GM12873 (cell line): Measurements from ENCODE around the gene SCN4A.

ENCODE experiments used
- TF ChIP-seq, protein P1 (sequence below): IDR thresholded peaks from 2 replicates; pipeline ENCODE4 v1.5.1; 2012; ENCODE audit warnings: low read depth, mild to moderate bottlenecking, moderate library complexity, low read length, control low read depth; ENCODE audit not compliant: insufficient read depth; ENCODE audit errors: missing control alignments

The SCN4A gene

DNA sequence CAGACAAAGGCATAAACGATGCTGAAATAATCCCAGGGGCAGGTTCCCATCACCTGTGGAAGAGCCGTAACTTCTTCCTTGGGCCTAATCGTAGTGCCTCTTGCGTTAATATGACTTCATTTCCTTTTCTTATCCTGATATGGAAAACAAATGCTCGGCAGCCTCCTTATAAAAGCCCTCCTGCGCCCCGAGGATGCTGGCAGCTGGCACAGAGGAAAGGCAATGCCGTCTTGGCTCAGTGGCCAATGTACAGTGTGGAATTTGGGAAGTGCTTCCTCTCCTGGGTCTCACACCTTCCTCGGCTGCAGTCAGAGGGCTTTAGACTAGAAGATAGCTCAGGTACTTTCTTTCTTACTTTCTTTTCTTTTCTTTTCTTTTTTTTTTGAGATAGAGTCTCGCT, 3.4 kb downstream of the SCN4A start:
- TF ChIP-seq, protein P1, sequence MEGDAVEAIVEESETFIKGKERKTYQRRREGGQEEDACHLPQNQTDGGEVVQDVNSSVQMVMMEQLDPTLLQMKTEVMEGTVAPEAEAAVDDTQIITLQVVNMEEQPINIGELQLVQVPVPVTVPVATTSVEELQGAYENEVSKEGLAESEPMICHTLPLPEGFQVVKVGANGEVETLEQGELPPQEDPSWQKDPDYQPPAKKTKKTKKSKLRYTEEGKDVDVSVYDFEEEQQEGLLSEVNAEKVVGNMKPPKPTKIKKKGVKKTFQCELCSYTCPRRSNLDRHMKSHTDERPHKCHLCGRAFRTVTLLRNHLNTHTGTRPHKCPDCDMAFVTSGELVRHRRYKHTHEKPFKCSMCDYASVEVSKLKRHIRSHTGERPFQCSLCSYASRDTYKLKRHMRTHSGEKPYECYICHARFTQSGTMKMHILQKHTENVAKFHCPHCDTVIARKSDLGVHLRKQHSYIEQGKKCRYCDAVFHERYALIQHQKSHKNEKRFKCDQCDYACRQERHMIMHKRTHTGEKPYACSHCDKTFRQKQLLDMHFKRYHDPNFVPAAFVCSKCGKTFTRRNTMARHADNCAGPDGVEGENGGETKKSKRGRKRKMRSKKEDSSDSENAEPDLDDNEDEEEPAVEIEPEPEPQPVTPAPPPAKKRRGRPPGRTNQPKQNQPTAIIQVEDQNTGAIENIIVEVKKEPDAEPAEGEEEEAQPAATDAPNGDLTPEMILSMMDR = no peak

DNA sequence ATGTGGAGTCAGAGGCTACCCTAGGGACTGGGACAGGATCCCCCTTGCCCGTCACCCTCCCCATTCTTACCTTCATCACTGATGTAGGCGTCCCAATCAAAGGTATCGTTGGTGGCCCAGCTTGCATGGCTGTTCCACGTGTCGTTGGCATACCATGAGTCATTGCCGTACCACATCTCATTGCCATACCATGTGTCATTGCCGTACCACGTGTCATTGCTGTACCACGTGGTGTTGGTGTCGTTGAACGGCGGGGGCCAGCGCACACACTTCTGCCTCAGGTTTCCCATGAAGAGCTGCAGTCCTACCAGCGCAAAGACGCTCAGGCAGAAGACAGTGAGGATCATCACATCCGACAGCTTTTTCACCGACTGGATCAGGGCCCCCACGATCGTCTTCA, 4.8 kb downstream of the SCN4A start:
- TF ChIP-seq, protein P1 = no peak

DNA sequence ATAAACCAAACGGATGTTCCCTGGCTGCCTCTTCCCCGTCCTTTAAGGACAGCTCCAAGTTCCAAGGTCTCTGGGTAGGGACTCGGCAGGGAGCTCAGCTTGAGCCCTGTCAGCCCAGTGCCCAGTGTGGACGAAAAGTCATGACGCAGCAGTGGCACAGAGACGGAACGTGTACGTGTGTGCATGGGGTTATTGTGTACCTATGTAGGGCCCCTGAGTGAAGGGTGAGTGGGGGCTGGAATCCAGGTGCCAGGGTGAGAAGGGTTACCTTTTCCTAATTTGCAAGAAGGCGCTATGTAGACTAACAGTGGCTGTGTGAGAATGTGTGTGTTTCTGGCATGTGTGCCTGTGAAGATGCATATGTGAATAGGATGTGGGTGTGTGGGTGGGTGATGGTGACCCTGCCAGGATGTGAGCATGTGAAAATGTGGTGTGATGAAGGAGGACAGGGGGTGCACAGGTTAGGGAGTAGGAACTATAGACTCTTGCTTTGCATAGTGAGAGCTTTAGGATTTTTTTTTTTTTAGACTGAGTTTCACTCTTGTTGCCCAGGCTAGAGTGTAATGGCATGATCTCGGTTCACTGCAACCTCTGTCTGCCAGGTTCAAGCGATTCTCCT, 6.0 kb downstream of the SCN4A start:
- TF ChIP-seq, protein P1 = no peak

DNA sequence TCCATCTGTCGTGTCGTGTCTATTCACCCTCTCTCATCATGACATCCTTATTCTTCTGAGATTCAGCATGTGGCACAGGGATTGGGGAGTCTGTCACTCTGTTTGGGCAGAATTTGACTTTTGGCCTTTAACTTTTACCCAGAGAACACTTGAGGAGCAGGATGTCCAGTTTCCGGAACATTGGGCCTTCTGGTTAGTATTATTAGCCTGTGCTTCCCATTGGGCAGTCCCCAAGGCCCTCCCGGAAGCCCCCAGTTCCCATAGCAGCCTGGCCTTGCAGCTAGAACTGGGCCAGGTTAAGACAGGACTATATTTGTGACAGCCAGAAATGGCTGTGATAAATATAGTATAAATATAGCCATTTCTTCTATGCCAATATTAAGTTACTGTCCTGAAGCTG, 9.6 kb downstream of the SCN4A start:
- TF ChIP-seq, protein P1 = no peak

DNA sequence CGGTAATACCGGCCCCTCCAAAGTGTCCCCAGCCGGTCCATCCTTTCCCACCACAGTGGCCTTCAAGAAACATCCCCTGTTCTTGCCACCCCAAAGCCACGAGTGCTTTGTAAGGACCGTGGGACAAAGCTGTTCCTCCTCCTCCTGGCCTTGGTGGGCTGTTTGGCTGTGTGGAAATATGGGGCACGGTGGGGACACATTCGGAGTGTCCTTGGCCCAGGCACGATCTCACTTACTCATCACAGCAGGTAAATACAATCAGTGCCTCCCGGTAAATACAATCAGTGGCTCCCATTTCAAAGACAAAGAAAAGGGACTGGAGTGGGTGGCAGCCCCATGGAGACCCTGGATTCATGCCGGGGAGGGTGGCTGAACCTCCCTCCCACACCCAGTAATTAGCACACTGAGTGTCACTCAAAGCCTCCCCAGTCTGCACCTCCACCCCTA, 10.4 kb downstream of the SCN4A start:
- TF ChIP-seq, protein P1 = no peak

DNA sequence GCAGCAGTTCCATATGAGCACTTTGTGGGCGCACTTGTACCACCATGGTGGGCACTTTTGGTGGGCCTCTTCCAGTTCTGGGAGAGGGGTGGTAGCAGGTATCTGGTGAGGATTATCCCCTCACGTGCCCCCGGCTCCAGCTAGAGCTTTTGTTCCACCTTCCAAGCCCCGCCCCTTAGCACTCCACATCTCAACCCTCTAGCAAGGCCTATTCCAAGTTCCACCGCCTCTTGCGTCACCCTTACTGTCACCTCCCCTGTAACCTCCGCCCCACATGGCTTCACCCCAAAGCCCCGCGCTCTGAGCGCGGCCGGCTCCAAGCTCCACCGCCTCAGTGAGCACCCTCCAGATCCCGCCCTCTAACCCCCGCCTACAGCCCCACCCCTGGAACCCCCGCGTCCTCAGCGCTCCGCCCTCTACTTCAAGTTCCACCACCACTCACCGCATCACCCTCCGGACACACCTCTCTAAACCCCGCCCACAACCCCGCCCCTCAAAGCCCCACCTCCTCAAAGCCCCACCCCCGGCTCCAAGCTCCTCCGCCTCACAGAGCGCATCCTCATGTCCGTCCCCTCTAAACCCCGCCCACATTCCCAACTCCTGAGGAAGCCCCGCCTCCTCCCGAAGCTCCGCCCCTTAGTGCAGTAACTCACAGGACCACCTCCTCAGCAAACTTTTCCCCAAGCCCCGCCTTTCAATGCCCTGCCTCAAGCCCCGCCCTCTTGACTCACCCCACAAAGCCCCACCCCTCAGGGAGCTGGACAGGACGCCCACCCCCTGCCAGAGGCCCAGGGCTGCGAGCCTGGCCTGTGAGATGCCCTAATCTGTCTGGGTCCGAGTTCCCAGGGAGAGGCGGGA, 11.1 kb downstream of the SCN4A start:
- TF ChIP-seq, protein P1 = no peak

DNA sequence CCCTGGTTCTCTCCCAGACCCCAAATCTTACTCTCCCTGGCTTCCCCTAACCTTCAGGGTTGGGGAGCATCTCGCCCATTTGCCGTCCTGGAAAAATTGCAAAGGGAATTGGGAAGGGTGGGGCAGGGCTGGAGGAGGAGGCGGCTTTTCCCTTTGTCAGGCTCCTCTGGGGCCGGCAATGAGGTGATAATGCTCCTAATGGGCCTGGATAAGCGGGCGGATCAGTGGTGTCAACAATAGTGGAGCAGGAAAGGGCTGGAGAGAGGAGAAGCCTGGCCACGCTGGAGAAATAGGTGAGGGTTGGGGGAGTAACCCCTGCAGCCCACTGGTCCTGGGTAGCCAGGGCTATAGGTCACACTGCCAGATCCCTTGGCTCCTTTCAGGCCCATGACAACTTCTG, 12.3 kb downstream of the SCN4A start:
- TF ChIP-seq, protein P1 = no peak
